Inflammatory macrophage (primary cell): ENCODE results near the gene AEN.
"Not testable (repeated sequence)": the region's sequence is repeated elsewhere in the genome, so short reads cannot be mapped to it uniquely, and the experiment has no call there.

Experiments
- DNase-seq, 2 donors: peaks; one replicate each; pipeline ENCODE4 v3.0.0-alpha.2; 2020 to 2022

The AEN gene

DNA sequence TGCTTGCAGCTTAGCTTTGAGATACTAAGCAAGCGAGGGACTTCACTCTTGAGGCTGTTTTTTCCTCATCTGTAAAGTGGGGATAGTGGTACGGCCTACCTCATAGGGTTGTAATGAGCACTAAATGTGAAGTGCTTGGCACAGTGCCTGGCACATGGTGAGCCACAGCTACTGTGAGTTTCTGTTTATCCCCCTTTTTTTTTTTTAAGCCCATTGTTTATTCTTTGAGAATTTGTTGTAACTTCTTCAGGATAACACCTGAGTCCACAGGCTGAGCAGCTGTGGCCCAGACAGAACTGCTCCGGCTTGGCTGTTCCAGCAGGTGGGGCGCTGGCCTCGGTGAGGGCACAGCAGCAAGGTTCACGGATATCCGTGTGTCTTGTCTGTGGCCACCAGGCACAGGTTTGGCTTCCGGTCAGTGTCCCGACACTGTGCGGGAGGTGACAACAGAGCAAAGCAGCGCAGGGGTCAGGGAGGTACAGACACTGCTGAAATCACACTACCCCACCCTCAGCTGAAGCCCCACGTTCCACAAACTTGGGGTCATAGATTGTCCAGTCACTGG is 10.4 kb downstream of the AEN start:
- DNase-seq, result no peak

DNA sequence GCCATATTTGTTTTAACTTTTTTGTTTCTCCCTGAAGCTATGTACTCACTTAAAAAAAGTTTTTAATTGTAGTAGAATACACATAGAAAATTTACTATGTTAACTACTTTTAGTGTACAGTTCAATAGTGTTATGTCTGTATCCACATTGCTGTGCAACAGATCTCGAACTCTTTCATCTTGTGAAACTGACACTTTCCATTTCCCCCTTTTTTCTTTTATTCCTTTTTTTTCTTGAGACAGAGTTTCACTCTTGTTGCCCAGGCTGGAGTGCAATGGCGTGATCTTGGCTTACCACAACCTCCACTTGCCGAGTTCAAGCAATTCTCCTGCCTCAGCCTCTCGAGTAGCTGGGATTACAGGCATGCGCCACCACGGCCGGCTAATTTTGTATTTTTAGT is 11.7 kb downstream of the AEN start:
- not testable (repeated sequence) for DNase-seq

DNA sequence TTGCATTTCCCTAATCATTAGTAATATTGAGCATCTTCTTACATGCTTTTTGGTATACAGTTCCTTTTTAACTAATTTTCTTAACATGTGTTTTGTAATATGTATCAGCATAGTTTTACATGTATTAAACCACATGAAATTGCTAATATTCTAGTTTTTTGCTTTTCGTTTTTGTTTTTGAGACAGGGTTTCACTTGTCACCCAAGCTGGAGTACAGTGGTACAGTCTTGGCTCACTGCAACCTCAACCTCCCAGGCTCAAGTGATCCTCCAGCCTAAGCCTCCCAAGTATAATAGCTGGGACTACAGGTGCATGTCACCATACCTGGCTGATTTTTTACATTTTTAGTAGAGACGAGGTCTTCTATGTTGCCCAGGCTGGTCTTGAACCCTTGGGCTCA is 13.3 kb downstream of the AEN start:
- DNase-seq, result no peak

DNA sequence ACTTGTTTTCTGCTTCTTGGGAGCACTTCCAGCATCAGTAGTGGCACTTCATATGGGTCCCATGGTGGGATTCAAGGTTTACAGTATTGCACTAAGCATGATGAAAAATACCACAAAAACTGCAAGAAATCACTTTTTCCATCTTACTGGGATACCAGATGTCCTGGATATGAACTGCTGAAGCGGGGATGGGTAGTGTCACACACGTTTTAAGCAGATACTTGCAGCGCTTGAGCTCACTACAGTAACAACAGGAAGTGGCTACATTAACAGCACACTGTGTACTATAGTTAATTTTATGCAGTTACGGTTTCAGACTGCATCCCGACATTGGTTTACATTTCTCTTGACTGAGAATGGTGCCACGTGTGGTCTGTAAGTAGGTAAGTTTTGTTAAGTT is 14.2 kb downstream of the AEN start:
- DNase-seq, result no peak

DNA sequence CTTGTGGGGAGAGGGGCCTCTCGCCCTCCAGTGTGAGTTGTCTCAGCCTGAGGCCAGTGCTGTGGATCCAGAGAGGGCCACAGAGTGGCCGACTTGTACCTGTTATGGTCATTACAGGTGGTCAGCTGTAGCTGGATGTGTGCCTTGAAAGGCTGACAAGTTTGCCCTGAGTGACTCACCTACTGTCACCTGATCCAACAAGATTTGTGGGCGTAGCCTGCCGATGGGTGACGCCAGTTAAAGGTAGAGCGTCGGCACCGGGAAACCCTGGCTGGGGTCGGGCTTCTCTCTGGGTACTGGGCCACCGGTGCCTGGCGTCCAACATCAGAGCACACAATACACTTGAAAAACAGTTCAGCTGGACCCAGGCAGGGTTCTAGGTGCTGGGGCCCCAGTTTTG is 14.9 kb downstream of the AEN start:
- no peak for DNase-seq

DNA sequence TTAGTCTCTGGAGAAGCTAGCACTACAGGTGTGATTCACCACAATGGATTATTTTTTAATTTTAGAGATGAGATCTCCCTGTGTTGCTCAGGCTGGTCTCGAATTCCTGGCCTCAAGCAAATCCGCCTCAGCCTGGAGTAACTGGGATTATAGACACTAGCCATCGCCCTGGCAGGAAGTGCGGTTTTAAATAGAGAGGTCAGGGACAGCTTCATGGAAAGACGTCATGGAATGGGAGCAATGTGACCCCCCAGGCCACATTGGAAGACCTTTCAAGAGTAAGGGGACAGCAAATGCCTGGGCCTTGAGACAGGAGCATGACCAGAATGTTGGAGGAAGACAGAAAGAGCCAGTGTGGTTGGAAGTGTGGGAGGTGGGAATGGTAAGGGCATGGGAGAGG is 15.5 kb downstream of the AEN start:
- no peak for DNase-seq

DNA sequence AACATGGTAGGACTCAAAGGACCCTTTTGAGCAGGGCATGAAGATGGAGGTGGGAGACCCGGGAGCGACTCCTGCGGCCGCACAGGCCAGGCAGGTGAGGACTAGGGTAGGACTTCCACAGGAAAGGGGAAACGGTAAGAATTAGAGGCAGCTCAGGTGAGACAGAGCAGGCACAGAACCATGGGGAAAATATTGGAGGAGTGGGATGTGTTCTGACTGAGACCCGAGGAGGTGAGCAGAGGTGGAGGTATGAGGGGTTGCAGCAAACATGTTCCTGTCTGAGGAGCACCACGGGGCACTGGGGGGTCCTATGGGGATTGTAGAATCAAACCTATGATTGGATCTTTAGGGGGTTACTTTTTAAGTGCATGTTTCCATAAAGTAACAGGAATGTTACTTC is 16.3 kb downstream of the AEN start:
- no peak for DNase-seq

DNA sequence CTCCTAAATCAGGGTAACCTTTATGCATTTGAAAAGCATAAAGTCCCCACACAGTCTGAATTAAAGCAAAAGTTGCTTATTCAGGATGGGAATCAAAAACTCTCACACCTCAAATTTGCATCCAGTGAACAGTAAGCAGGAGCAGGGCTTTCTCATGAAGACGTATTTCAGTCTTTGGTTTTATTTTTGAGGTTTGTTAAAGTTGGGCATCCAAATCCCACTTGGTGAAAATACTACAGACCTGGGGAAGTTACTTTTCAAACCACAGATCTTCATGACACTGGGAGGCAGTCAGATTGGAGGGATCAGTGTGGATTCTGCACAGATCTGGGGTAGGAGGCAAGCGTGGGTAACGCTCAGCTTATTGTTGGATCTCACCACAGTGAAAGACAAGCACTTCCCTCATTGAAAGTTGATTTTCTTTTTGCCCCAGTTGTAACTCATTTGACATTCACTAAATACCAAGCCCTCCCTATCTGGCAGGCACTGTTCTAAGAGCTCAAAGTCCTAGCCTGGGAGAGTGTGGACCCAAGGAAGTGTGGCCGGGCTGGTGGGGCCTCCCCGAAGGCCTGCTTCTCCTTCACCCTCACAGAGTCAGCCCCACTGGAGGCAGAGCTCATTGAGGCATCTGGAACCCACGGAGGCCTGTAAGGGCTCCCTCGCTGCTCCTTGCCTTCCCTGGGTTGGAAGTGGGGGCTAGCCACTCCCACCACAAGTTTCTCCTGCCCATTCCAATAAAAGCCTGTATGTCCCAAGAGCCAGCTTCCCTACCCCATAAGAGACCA is 16.9 kb downstream of the AEN start:
- DNase-seq, result no peak

DNA sequence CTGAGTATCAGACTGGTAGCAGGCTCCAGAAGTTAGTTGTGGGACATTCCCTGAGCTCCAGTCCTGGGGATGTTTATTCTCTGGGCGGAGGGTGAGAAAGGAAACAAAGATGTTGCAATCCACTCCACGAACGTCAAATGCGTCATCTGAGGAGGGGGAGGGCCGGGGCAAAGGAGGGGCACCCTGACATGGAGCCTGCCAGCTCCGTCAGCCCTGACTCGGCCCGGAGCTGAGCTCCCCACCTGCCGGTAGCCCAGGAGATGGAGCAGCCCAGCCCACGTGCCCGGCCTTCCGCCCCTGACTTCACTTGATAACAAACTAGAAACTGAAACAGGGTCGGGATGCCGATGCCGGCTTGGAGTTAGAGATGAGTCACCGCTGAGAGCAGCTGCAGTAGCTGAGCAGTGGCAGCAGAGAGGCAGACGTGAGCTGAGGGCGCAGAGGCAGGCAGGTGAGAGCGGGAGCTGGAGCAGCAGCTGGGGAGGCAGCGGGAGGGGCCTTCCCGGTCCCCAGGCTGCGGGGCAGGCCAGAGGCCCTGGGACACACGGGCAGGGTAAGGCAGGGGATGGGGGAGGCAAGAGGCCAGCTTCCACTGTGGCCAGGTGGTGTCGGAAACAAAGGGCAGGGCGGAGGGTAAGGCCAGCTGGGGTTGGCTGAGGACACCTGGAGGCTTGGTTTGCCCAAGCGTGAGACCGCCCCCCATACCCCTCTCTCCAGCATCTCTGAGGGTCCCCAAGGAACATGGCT is 17.7 kb downstream of the AEN start, which contains the start of gene ISG20:
Gene ISG20 (plus strand): TSS at position 391 of the 747 bp plus-strand sequence. CDS start 351 bp downstream, at position 742.
- DNase-seq, result peak; percentile 68 to 77

DNA sequence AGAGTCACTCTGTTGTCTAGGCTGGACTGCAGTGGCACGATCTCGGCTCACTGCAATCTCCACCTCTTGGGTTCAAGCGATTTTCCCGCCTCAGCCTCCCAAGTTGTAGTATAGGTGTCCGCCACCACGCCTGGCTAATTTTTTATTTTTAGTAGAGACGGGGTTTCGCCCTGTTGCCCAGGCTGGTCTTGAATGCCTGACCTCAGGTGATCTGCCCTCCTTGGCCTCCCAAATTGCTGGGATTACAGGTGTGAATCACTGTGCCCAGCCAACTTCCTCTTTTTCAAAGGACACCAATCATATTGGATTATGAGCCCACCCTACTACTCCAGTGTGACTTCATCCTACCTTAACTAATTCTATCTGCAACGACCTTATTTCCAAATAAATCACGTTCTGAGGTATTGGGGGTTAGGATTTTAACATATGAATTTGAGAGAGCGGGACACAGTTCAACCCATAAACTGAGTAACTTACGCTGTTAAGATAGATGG is 20.9 kb downstream of the AEN start:
- no peak for DNase-seq

DNA sequence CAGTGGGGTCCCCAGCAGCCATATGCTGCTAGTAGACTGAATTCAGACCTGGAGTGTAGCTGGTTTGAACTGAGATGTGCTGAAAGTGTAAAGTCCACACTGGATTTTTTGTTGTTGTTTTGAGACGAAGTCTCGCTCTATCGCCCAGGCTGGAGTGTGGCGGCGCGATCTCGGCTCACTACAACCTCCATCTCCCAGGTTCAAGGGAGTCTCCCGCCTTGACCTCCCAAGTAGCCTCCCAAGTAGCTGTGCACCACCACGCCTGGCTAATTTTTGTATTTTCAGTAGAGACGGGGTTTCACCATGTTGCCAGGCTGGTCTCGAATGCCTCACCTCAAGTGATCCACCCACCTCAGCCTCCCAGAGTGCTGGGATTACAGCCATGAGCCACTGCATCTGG is 21.4 kb downstream of the AEN start:
- DNase-seq, result not testable (repeated sequence)

DNA sequence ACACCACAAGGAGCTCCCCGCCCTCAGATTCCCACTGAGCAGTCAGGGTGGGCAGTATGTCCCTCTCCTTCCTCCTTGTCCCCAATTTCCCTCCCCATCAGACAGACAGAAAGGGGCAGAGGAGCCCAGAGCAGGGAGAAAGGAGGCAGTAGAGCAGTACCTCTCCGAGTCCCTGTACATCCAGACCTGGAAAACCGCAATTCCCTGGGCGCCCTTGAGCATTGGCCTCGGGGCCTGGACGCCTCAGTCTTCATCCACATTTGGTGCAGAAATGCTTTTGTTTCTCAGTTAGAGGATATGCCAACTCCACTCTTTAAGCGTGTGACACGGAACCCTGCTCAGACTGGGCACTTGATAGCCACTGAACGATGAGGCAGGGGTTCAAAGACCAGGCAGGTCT is 23.6 kb downstream of the AEN start:
- DNase-seq, result no peak

DNA sequence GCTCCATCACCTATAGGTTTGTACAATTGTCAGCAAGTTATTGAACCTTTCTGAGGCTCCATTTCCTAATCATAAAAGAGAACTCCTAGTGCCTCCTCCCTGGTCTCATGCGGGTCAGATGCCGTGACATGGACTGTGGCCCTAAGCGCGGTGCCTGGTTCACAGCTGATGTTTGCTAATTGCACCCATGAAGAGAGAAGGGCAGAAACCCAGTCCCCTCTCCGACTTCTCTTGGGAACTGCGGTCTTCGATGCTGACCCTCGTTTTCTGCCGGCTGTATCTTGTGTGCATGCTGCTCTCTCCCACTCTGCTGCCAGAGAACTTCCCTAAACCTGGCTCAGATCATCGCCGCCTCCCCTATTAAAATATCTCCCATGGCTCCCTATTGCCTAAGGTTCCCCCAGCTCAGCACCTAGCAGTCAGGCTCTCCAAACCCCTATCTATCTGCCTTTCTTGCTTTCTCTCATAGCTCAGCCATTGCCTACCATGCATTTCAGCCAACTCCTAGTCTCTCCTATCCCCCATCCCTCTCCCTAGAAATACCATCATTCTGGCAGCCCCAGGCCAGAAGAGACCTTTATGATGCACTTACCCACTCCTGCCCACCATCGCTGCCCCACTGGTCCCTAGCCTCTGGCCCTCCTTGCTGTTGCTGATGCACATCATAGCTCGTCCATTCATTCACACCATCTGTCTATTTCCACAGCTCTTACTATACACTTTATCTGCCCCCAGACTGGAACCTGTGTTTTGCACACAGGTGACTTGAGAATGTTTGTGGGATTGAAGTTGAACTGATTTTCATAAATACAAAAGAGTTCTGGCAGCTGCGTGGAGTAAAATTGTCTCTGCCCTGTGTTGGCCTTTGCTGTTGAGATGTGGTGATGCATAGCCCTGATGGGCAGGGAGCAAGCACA is 24.3 kb downstream of the AEN start:
- no peak for DNase-seq

DNA sequence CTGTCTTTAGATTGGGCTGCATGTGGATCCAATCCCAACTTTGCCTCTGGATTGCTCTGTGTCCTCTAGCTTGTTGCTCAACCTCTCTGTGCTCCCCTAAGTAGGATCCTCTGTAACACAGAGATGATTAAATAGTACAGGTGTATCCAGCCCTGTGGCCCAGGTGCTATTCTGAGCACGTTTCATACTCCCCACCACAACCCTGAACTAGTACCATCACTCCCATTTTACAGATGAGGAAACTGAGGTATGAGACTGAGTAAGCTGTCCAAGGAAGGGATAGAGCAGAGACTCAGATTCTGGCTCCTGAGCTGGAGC is 24.9 kb downstream of the AEN start:
- no peak for DNase-seq

DNA sequence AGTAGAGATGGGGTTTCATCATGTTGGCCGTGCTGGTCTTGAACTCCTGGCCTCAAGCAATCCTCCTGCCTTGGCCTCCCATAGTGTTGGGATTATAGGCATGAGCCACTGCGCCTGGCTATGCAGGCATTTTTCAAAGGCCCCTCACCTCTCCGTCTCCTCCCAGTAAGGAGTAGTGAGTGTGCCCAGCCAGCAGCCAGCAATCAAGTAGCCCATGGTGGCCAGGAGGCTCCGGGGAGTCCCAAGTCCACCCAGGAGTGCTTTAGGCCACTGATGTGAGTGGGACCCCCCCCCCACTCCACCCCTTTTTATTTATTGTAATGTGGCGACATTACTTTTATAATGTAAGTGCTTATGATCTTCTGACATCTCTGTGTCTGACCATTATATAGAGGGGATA is 25.8 kb downstream of the AEN start:
- no peak for DNase-seq

DNA sequence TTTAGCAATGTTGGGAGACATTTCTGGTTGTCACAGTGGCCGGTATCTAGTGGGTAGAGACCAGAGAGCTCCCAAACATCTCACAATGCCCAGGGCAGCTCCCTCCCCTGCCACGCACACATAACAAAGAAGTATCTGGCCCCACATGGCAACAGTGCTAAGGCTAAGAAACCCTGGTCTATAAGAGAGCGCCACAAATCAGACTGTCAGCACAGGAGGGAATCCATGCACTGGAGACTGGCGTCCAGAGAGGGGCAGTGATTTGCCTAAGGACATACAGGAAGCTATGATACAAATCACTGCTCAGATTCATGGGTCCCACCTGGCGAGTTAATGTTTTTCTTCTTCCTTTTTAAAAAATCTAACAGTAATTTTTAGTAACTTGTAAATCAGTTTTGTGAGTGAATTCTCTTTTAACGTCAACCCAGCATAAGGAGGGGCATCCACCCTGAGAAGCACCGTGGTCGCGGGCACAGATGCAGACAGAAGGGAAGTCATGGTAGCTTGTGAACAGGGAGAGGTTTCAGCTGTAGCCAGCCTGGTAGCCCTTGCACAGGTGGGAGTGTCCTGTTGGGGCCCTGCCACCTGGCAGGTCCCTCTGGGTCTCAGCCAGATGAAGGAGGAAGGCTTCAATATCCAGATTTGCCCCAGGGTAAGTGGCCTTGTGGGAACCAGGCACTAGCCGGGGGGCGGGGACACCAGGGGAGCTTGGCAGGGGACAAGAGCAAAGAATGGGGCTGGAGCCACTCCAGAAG is 26.4 kb downstream of the AEN start:
- DNase-seq, result no peak

DNA sequence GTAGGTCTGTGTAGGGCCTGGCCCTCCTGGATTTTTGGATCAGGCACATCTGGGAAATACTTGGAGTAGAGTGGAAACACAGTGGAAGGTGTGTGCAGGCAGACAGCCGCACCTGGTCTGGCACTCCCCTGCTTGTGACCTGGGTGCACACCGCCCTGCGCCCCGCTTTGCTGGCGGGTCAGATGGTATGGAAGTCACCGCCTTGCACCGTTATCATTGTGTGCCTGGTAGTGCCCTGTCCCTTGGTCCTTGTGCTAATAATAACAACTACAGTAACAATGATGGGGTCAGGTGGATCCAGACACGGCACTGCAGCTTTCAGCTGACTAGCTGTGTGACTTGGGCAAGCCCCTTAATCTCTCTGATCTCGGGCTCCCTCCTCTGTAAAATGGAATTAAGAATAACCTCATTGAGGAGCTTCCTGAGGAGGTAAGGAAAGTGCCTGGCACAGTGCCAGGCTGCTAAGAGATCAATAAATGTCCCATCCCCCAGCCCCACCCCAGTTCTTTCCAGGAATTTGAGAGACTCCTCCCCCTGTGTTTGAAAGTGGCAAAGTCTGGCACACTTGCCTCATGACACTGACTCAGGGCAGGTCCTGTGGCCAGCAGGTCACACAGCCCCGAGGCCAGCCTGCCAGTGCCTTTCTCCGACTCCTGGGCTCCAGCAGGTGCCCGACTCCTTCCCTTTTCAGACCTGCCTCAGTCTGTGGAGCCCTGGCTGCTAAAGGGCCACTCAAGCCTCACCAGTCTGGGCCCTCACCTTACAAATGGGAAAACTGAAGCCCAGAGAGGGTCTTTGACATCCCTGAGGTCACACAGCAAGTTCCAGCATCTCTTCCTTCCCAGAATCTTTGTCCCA is 27.4 kb downstream of the AEN start:
- no peak for DNase-seq

DNA sequence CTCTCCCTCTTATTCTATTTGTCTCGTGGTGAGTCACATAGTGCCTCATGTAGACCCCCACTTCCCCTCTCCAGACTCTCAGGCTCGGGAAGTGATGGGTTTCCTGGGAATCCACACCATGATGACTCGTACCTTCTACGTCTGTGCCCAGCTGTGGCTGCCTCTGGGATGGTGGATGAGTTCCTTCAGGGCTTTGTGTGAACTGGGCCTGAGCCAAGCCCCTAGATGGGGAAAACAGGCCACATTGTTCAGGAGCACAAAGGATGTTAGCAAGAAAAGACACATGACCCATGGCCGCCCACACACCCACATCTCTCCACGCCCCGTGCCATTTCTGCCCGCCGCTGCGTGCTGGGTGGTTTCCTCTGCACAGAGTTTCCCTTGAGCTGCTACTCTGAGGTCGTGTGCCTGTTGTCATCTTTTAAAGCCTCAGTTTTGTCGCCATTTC is 28.2 kb downstream of the AEN start:
- DNase-seq, result peak; percentile 32 to 44

DNA sequence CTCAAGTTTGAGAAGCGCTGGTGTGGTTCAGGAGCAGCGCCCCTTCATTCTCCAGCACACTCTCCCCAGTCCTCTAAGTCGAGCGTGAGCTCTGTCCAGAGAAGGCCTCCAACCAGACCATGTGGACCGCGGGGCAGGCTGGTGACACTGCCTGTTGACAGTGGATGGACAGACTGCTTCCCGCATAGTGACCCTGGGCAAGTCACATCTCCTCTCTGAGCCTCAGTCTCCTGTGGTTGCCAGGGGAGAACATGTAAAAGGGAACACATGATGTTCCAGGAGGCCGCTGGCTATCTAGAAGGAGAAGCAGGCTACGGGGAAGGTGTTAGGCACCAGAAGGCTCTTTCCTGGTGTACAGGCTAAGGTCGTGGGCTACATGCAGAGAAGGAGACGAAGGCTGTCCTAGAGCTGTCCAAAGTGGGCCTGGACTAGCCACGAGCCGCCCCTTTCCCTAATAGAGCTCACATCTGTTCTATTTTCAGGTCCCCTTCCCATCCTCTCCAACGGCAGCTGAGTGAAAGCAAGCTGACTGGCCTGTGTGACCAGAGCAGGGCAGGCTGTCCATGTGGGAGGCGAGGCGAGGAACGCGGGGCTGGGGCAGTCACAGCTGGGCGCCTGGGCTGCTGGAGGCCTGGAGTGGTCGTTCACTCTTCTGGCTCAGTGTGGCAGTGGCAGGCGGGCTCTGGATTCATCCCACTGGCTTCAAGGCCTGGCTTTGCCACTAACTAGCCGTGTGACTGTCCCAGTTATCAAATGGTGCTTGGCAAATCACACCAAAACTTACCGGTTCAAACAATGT is 28.8 kb downstream of the AEN start:
- DNase-seq, result no peak

DNA sequence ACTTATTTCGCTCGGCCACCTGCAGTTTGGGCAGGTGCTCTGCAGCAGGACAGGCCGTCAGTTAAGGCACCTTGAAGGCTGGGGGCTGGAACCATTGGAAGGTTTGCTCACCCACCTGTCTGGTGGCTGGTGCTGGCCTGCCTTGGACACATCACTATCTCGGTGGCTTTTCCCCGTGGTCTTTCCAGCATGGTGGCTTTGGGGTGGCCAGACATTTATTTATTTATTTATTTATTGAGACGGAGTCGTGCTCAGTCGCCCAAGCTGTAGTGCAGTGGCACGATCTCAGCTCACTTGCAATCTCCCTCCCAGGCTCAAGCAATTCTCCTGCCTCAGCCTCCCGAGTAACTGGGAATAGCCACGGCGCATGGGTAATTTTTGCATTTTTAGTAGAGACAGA is 29.4 kb downstream of the AEN start:
- no peak for DNase-seq
